Omental fat pad (tissue), 4 donors: ENCODE measurements around the gene SPC25. TPM values are rescaled to one million over a fixed set of nuclear protein-coding genes. Genes with fewer than 3 reads are reported as not detected.

Experiments
- ATAC-seq: fragments of 150-250 bp; one replicate; pipeline ENCODE4 v1.9.1; 2016; ENCODE audit warnings: mild to moderate bottlenecking, moderate library complexity; ENCODE audit not compliant: low FRiP score
- DNase-seq: peaks from one replicate; pipeline ENCODE4 v3.0.0-alpha.2; 2019; ENCODE audit warnings: low spot score
- total RNA-seq, 4 donors: library from RNA; depleted of rRNA; stranded (reverse); fragments of >200 nt; gene quantifications; one replicate each; pipeline ENCODE4 v1.1.0, GENCODE V29; 2016
- TF ChIP-seq, protein P1 (sequence below), 3 donors: fragments of 450-650 bp; IDR thresholded peaks; one replicate each; pipeline ENCODE4 v1.5.1; 2016 to 2017; ENCODE audit warnings: antibody characterized with exemption in 3 of 3, mild to moderate bottlenecking in 3 of 3, moderate library complexity in 2 of 3

The SPC25 gene
- total RNA-seq, 4 donors from 2014 or later: 0.84 TPM; not detected in 3

DNA sequence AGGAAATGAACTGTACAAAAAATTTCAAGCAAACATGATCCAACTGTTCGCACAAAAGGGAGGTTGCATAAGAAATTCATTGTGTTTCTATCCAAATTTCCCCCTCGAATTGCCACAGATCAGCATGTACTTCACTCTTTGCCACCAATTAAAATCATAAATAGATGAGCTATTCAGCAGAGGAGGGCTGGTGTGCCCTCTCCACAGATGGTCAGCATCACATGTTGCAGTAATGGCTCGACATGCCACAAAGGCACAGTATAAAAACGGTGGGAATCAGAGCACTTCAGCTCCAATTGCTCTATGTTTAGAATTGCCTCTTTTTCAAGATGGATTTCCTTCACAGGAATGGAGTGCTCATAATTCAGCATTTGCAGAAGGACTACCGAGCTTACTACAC is 10.8 kb upstream of the SPC25 start, which contains the start of gene G6PC2:
Gene G6PC2, plus strand, starts transcription at position 289 of the 400 bp plus-strand sequence. Its CDS starts 41 bp downstream, at position 330.
- DNase-seq (no peak), ATAC-seq (no peak)

DNA sequence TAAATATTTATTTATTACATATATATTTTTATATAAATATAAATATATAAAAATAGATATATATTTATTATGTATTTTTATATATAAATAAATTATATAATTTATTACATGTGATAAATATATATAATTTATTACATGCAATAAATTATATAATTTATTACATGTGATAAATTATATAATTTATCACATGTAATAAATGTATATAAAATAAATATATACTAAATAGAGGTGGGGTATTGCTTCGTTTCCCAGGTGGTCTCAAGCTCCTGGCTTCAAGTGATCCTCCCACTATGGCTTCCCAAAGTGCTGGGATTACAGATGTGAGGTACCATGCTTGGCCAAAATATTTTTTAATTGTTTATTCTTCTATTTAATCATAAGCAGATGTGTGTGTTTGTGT is 7.2 kb upstream of the SPC25 start:
- TF ChIP-seq, protein P1, sequence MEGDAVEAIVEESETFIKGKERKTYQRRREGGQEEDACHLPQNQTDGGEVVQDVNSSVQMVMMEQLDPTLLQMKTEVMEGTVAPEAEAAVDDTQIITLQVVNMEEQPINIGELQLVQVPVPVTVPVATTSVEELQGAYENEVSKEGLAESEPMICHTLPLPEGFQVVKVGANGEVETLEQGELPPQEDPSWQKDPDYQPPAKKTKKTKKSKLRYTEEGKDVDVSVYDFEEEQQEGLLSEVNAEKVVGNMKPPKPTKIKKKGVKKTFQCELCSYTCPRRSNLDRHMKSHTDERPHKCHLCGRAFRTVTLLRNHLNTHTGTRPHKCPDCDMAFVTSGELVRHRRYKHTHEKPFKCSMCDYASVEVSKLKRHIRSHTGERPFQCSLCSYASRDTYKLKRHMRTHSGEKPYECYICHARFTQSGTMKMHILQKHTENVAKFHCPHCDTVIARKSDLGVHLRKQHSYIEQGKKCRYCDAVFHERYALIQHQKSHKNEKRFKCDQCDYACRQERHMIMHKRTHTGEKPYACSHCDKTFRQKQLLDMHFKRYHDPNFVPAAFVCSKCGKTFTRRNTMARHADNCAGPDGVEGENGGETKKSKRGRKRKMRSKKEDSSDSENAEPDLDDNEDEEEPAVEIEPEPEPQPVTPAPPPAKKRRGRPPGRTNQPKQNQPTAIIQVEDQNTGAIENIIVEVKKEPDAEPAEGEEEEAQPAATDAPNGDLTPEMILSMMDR (IDR thresholded peaks at IDR 0.05): no peak
- DNase-seq (no peak), ATAC-seq (no peak)

More for the DNA sequence above, 10.8 kb upstream of the SPC25 start, which contains the start of gene G6PC2:
- TF ChIP-seq, protein P1 (IDR thresholded peaks at IDR 0.05): no peak

DNA sequence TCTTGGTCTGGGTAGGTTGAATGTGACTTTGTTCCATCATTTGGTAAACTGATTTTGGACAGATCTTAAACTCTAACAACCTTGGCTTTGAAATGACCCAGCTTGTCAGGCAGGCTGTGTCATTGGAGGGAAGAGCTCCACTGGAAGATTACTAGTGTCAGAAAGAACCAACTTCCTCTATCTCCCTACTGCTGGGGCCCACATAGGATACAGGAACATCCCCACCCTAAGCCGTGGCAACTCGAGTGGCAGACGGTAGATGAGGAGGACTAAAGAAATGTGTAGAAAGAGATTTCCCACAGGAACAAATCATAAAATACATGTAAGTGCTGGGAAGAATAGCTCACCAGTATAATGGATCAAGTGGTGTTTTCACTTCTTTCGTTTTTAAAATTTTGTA is 6.6 kb upstream of the SPC25 start:
- no peak for DNase-seq
- no peak for ATAC-seq
- TF ChIP-seq, protein P1 (IDR thresholded peaks at IDR 0.05): no peak

DNA sequence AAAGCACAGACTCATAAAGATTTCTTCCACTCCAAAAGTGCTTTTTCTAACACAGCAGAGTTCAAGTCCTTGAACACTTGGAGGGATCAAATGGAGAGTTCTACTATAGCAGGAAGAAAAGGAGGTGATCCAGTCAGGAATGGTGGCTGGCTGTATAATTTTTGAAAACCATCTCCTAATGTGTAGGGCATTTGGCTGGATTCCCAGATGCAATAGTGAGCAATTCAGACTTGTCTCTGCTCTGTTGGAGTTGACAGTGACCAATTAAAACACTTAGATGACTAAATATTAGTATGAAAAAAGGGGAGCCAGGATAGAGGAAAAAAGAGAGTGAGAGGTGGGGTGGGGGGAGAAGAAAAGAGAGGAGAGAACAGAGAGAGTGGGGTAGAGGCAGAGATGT is 5.5 kb upstream of the SPC25 start:
- DNase-seq (no peak), ATAC-seq (no peak)
- TF ChIP-seq, protein P1 (IDR thresholded peaks at IDR 0.05): no peak

DNA sequence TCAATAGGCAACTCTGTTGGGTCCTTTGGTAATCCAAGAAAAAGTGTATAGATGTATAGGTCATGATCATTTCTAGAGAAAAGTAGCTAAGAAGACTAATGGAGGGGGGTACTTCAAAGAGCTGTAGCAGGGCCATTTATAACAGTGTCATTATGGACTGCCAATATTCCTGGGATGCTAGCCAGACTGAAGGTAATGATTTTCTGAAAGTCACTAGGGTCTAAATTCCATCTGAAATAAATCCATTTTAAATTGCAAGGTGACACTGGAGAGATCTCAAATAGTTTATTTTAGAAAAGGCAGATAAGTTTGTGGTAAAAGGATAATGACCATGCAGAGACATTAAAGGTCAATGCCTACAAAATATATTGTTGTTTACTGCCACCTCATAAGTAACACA is 4.5 kb upstream of the SPC25 start:
- TF ChIP-seq, protein P1 (IDR thresholded peaks at IDR 0.05): no peak
- DNase-seq (no peak), ATAC-seq (no peak)

DNA sequence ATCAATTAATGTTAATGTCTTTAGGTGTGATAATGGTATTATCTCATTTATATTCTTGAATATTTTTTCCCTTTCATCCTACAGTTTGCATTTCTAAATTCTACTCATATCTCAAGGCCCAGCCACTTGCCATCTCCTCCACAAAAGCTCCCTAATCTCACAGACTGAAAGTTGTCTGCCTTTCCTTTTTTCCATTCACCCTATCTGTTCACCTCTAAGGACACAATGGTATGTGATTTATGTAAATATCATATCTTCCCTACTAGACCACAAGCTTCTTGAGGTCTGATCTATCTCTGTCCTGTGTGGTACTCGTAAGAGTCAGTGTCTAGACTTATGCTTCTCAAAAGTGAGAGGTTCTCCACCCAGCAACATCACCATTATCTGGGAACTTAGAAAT is 3.9 kb upstream of the SPC25 start:
- TF ChIP-seq, protein P1 (IDR thresholded peaks at IDR 0.05): no peak
- DNase-seq (no peak), ATAC-seq (no peak)

DNA sequence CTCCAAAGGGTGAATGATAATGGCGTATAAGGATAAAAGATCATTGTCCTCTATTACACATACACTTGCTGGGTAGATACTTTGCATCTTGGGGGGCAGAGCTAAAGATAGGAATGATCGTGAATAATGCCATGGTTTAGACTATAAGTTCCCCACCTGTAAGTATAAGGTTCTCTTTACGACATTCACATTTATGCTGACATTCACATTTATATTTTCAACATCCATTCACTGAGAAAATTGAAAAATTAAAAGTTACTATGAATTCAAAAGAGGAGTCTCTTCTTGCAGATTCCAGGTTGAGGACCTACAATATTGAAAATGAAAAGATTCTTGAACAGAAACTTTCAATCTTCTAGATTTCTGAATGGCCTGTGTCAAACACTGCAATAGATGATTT is 2.1 kb upstream of the SPC25 start:
- DNase-seq: no peak
- no peak for ATAC-seq
- TF ChIP-seq, protein P1 (IDR thresholded peaks at IDR 0.05): no peak
